HG03575 (cell line): ENCODE data around the gene COPB2.

Experiments
- ATAC-seq: cut with Tn5 transposase; IDR thresholded peaks from one replicate; pipeline ENCODE4 v1.9.1; 2021; ENCODE audit not compliant: unreplicated experiment, insufficient number of reproducible peaks, low FRiP score; ENCODE audit errors: extremely low read depth

The COPB2 gene

DNA sequence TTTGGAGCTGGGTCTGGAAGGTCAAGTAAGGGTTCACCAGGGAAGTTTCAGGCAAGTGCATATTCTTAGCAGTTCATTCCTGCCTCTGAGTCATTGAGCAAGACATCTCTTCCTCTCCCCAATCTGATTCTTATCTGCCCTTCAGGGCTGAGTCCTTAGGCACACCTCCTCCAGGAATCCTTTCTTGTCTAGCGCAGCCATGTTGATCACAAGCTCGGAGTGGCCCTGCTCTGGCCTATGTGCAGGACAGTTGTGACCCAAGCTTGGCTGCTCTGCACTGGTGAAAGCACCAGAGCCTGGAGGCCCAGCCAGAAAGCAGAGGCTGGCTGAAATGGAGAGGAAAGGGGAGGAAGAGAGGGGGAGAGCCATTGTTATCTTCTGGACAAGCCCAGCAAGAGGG, 76.5 kb downstream of the COPB2 start:
- ATAC-seq: no peak

DNA sequence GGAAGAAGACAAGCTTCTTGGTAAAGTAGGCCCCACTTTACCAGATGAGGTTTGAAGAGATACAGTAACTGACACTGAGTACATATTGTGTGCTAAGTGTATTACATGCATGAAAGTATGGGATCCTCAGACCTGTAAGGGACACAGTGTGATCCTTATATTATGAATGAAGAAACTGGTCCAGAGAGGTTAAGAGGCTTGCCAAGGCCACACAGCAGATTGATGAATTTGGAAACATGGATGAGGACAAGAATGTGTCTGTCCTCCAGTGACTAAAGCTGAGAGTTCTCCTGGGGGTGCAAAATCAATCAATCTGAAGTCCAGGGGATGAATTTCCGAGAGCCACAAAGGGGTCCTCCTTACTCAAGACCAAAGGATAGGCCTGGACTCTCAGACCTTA, 77.0 kb downstream of the COPB2 start:
- no peak for ATAC-seq

DNA sequence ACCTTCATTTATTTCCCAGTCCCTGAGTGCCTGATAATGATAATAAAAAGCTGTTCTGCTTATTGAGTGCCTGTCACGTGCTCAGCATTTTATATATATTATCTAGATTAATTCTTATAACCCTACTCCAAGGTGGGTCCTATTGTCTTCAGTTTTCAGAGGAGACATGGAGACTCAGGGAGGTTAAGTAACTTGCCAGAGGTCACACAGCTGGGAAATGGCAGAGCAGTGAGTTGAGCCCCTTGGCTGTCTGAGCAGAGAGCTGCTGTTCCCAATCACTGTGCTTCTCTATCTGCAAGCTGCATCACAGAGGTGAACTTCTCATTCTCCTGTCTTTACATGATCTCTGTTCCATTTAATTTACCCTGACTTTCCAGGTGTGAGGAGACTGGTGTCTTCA, 77.9 kb downstream of the COPB2 start:
- no peak for ATAC-seq

DNA sequence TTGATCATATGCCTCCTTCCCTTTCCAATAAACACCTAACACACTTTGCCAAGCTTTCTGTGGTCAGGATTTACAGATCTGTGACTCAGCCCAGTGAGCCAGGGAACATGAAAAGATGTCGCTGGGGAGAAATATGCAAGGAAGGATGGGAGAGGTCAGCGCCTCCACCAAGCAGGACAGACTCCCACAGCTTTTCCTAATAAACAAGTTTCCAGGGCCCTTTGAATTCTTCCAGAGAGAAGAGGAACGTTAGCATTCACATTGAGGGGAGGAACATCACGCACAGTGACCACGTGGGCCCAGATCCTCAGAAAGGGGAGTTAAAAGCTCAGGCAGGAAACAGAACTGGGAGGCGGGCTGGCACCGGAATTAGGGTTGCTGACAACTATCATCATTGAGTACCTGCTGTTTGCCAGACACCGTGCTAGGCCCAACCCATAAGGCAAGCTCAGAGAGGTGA, 78.9 kb downstream of the COPB2 start:
- ATAC-seq: no peak

DNA sequence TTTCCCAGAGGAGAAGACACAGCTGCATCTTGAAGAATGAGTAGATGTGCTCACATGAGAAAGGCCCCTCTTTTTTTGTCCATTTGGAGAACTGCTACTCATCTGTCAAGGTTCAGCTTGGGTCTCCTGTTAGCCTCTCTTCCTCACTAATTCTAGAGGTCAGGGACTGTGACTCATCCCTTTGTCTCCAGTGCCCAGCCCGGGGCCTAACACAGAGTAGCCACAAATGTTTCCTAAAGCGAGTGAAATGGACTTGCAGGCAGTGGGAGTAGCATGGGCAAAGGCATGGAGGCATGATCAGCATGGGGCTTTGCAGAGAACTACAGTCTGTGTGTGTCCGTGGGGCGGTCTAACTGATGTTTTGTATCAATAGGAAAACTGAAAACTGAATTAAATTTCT, 79.6 kb downstream of the COPB2 start:
- no peak for ATAC-seq

DNA sequence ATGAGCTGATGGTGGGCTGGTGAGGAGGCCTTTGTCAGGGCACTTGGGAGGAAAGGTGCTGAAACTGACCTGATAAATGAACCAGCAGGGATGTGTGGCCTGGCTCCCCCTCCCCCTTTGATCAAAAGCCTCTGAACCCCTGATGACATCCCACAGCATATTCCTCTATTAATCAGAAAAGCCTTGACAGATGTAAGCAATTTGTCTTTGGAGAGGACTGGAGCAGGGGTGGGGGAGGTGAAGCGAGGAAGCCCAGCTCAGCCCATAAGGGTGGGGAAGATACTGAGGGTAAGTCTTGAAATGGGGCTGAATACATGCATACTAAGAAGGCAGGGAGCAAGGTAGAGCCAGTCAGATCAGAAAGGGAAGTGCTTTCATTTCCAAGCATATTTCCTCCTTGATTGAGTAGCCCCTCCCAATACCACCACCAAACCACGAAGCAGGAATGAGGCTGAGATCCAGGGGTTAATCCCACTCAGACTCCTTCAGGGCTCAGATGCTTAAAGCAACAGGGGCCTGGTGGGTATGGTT, 80.3 kb downstream of the COPB2 start:
- no peak for ATAC-seq

DNA sequence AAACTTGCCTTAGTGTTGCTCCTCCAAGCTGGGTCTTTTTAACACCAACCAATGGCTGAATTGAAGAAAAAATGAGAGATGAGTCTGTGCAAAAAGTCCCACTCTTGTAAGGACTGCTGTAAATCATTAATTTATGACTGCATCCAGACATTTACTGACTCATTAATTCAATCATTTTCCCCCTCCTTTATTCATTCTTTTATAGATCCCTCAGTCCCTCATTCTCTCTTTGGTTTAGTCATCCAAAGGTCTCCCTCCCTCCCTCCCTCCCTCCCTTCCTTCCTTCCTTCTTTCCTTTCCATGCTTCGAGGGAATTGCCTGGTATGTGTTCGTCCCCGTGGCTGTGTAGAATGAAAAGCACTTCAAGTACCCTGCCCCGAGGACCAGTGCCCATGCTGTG, 80.9 kb downstream of the COPB2 start:
- no peak for ATAC-seq

DNA sequence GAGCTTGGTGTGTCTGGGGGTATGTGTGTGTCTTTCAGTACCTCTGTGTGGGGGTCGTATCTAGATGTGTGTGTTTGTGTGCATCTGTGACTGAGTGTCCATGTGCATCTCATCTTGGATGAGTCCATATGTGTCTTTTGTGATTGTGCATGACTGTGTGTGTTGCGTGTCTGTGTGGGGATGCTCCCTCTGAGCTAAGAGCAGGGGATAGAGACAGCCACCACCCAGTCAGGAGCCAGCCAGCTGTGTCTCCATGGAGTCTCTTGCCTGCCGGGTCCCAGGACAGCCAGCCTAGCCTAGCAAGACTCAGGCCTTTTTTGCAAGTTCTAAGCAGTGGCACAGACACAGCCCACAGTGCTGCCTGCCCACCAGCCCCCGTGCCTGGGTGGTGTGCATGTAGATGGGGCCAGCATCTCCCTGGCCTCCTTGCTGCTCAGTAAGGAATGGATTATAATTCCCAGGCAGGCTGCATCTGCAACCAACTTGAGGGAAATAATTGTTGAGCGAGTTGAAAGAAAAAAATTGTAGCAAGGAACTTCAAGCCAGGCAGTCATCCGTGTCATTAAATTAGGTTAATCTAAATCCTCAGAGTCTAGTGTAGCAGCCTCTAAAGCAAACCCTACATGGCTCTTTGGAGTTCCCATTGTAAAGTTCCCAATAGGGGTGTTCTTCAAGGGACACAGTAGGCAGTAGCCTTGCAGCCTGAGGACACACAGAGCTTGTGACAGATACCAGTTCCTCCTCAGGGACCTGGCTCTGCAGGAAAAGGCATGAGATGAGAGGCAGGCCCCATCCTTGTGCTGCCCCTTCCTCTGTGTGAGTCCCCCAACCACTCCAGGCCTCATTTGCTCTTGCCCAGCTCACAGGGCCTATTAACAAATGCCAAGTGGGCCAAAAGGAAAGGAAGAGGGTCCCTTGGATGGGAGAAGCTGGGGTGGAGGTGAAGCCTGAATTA, 81.6 kb downstream of the COPB2 start:
- ATAC-seq: no peak
